Measurements from ENCODE around the gene YBX2. TPM values are rescaled to one million over a fixed set of nuclear protein-coding genes. Genes with fewer than 3 reads are reported as not detected.
"Not testable (repeated sequence)": the region's sequence is repeated elsewhere in the genome, so short reads cannot be mapped to it uniquely, and the experiment has no call there.

The YBX2 gene
- 1.3 TPM for total RNA-seq

DNA sequence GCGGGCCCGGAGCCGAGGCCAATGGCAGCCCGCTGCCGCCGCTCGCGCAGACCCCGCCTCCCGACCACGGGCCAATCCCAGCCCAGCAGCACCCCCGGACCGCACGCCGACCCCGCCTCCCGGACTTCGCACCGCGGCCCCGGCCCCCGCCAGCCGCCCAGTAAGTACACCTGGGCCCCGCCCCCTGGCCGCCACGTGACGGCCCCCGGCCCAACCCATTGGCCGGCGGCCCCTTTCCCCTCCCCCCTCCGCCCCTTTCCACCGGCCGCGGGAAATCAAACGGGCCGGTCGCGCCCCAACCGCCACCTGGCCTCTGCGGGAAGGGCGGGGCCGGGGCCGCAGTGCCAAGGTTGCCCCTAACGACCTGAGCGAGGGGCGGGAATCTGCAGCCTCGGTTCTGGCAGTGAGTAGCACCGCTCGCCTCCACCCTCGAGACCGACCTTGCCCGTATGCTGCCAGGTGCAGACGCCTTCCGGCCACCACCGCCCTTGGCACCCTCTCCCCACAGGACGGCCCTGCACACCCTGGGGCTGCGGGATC, at the start of gene YBX2:
Gene YBX2, minus strand, starts transcription at position 26 of the 540 bp plus-strand sequence. CDS start 139 bp downstream, outside the sequence.
- DNase-seq = no peak

DNA sequence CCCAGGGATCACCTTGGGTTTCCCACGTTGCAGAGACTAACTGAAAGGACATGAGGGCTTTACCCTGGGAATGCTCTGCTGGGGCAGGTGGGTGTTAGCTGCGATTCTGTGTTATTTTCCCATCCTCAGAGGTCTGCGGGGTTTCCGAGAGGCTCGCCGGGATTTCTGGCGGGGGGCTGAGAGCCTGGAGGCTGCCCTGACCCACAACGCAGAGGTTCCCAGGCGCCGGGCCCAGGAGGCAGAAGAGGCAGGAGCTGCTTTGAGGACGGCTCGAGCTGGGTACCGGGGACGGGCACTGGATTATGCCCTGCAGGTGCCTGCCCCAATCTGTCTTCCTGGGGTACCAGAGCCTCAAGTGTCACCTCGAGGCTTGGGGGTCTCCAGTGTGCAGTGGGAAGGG, 48.8 kb upstream of the YBX2 start:
- no peak for DNase-seq

DNA sequence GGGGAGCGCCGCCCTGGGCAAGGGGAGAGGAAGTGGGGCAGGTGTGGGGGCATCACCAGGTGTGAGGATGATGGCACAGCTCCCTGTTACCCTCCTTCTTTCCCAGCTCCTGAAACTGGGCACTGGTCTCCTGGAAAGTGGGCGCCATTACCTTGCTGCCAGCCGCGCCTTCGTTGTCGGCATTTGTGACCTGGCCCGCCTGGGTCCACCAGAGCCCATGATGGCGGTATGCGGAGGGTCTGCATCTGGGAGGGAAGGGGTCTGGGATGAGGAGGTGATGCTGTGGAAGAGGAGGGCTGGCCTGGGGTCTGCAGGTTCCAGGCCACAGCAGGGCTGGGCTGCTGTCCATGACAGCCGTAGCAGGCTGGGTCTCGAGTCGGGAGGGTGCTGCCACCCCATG, 47.4 kb upstream of the YBX2 start:
- DNase-seq = no peak

DNA sequence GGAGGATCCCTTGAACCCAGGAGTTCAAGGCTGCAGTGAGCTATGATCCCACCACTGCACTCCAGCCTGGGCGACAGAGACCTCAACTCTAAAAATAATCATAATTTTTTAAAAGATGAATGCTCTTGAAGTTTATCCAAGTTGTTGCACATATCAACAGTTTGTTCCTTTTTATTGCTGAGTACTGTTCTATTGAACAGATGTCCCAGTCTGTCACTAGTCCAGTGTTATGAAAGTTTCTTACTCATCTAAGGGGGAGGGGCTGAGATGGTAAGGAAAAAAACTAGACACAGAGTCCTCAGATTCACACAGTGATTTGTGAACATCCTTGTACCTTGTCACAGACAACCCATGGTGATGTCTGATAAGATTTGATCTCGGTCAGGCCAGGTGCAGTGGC, 45.7 kb upstream of the YBX2 start:
- no peak for DNase-seq

DNA sequence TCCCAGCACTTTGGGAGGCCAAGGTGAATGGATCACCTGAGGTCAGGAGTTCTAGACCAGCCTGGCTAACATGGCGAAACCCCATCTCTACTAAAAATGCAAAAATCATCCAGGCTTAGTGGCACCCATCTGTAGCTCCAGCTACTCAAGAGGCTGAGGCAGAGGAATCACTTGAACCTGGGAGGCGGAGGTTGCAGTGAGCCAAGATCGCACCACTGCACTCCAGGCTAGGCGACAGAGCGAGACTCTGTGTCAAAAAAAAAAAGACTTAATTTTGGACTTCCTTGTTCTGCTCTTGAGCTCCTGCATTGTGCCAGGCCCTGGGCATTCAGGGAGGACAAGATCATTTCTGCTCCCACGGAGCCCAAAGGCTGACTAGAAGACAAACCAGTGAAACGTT, 43.2 kb upstream of the YBX2 start:
- not testable (repeated sequence) for DNase-seq

DNA sequence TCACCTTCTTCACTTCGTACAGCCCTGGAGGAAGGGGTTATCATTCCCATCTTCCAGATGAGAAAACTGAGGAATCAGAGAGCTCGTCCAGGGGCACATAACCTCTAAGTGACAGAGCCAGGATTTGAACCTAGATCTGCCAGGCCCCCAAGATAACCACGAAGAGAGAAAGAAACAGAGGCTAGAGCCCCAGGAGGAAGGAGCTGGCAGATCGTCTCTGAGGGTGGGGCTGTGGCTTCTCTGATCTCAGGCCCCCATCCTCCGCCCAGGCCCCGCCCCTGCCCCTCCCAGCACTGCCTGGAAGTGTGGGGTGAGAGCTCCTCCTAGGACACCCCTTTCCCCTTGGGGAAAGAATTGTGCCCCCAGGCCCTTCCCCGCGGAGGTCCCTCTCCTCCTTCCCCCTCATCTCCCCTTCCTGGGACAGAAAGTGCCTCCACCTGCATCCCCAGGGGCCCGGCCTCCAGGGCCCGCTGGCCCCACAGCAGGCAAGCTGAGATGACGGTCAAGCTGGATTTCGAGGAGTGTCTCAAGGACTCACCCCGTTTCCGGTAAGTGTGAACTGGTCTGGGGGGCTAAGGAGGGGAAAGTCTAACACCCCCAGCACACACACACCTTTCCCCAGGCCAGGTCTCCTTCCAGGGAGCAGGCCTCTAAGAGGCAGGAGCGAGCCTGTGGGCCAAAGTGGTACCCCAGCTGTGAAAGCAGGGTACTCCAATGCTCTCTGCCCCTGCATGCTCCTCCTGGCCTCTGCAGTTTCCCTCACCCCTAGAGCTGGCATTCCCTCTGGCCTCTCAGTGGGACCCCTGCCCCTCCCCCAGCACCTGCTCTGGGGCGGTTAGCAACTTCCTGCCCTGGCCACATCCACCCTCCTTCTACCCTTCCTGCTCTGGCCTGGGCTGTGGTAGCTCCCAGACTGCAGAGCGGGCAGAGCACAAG, 42.1 kb upstream of the YBX2 start, which contains the start of gene ACAP1:
Gene ACAP1, plus strand, starts transcription at position 290 of the 936 bp plus-strand sequence. Its CDS starts 206 bp downstream, at position 496.
- DNase-seq = no peak

DNA sequence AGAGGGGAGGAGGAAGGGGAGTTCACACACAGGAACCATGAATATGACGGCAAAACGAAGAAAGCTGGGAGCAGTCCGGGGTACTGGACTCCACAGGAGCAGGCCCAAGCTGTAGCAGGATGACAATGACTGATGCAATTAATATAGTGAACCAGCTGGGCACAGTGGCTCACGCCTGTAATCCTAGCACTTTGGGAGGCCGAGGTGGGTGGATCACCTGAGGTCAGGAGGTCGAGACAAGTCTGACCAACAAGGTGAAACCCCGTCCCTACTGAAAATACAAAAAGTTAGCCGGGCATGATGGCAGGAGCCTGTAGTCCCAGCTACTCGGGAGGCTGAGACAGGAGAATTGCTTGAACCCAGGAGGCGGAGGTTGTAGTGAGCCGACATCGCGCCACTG, 41.3 kb upstream of the YBX2 start:
- not testable (repeated sequence) for DNase-seq

DNA sequence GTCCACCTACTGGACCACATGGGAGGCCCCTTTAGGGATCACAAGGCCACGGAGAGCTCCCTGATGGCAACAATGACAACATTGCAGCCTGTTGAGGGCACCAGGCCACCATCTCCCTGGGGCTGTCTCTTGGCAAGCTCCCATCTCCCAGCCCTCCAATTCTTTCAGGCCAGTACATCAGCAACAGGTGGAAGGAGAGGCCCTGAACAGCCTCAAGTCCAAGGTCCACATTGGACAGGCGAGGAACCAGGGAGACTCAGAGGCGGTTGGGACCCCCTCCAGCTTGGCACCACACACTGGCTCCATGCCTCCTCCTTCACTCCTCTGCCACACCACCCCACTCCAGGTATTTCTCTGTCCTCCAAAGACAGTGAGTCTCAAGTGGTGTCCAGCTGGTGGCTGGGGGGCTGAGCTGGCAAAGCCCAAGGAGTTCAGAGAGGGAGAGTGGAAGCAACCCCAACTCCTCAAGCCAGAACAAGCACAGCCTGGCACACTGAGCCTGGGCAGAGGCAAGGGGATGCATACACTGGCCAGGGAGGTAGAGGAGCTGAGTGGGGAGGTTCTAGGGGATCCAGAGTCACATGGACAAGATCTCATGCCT, 40.6 kb upstream of the YBX2 start:
- no peak for DNase-seq

DNA sequence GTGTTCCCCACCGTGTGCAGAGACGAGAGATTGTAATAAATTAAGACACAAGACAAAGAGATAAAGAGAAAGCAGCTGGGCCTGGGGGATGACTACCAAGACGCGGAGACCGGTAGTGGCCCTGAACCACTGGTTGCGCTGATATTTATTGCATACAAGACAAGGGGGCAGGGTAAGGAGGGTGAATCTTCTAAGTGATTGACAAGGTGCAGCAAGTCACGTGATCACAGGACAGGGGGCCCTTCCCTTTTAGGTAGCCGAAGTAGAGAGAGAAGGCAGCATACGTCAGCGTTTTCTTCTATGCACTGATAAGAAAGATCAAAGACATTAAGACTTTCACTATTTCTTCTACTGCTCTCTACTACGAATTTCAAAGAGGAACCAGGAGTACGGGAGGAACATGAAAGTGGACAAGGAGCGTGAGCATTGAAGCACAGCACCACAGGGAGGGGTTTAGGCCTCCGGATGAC, 38.2 kb upstream of the YBX2 start:
- not testable (repeated sequence) for DNase-seq

DNA sequence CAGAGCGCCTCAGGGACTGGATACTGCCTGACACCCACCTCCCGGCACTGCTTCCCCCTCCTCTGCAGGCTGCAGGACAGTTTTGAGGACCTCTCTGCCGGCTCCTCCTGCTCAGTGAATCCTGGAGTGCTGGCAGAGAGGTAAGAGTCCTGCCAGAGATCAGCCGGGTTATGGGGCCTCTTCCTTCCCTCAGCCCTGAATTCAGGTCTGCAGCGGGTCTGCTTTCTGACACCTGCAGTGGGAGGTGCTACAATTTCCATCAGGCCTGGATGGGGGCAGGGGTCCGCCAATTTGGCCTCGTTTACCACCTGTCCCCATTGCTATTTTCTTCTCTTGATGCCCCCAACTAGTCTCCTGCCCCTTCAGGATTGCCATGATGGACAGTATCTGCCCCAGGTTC, 37.7 kb upstream of the YBX2 start:
- no peak for DNase-seq

DNA sequence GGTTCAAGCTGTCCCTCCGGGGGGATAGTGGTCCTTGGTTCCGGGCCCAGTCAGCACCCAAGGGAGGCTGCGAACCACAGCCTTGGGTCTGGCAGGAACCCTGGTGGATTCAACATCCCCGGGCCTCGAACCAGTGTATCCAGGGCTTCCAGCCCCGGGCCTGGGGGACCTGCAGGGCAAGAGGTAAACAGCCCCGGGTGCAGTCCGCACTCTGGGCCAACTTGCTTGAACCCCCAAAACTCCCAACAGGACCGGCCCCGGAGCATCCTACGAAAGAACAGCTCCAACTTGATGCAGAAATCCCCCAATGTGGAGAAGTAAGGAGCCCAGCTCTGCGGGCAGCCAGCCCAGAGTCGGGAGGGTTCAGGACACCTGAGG, 36.2 kb upstream of the YBX2 start:
- no peak for DNase-seq

DNA sequence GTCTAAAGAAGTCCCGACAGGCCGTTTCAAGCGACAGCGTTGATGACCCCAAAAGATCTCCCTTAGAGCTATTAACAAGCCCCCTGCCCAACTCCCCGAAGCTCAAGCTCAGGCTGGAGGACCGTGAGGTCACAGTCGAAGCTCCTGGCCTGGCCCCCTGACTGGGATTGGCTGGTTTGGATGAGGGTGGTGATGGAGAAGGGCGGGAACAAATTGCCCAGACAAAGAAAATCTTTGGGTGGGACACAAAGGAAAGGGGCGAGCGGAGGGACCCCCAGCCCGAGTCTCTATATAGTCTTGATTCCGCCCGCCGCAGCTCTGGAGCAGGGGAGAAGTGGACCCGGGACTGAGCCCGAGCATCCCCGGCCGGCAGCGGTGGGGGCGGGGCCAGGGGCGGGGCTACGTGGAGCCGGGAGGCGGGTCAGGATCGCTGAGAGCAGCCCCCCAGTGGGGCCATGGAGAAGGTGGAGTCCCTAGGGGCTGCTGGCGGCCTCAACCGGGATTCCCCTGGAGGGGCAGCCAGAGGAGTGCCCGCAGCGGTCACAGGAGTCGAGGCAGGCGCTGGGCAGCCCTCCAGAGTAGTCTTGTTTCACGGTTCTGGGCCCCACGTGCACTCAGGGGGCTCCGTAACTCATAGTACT, 35.7 kb upstream of the YBX2 start:
- peak; percentile 93 for DNase-seq

DNA sequence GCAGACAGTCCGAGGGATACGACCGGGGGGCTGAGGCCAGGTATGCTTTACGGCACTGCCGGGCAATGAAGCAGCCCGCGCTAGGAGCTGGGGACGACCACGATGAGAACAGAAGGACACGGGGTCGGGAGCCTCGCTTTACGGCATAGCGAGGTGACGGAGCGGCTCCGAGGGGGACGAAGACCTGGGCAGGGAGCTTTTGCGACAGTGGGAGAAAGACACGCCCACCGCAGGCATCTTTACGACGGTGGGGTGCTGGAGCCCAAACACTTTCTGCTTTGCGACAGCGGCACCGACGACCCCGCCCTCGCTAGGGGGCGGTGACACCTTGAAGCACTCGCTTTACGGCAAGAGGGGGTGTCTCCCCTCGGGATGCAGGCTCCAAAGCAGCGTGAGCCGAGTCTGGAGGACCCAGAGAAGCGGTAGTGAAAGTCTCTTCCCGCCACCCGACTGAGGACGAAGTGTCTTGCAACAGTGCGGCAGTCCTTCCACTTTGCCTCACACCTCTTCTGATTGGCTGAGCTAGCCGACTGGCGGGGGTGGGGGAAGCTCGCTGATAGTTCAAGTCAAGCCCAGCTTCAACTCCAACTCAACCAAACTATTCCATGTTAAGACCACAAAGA, 35.0 kb upstream of the YBX2 start:
- DNase-seq = peak; percentile 98

DNA sequence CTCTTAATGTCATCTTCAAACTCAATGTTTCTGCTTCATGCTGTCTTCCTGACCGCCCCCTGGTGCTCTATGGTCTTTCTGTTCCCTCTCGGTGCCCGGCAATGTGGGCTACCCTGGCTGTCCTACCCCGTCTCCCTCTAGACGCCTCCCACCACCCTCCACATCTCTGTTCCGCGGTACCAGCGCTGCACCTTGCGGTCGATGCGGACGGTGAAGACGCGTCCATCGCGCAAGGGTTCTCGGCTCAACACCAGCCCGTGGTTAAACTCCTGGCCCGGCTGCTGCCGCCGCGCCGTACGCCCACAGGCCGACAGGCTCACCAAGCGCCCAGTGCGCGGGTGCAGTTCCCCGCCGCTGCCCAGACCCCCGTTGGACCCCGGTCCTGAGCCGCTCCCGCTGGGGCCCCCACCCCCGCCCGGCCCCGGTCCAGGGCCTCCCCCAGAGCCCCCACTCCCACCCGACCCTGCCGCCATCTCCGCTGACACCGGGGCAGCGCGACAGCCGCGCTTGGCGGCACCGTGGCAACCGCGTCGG, 34.5 kb upstream of the YBX2 start, which contains the start of gene NEURL4:
Gene NEURL4, minus strand, starts transcription at position 496 of the 534 bp plus-strand sequence. Its CDS starts 23 bp downstream, at position 473.
- DNase-seq = no peak

DNA sequence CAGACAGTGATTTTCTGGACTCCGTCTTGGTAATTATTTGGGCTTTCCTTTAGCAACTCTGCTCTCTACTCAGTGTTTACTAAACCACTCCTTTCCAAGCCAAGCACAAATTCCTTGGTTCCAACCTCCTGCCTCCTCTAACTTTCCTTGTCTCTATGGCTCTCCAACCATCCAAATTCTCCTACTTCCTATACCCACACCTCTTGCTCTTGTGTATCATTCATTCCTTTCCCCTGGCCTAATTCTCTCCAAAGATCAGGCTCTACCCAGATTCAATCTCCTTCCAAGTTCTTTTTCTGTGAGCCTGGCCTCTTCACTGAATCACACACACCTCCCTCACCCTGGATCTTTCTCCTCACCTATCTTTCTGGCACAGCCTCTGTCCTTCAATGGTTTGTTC, 33.6 kb upstream of the YBX2 start:
- no peak for DNase-seq

DNA sequence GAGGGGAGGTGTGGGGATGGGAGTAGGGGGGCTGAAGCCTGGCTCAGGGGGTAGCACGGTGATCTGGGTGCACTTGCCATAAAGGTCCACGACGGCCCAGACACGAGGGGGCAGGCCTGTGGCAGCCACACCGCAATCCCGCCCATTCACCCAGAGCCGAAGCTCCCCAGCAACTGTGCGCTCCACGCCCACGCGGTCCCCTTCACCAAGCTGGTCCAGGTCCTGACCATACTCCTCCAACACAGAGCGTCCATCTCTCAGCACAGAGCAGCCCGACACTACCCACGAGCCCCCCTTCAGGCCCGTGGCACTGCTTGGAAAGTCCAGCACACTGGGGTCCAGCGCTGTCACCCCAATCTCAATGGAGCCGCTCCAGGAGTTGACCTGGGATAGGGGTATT, 33.1 kb upstream of the YBX2 start:
- no peak for DNase-seq

DNA sequence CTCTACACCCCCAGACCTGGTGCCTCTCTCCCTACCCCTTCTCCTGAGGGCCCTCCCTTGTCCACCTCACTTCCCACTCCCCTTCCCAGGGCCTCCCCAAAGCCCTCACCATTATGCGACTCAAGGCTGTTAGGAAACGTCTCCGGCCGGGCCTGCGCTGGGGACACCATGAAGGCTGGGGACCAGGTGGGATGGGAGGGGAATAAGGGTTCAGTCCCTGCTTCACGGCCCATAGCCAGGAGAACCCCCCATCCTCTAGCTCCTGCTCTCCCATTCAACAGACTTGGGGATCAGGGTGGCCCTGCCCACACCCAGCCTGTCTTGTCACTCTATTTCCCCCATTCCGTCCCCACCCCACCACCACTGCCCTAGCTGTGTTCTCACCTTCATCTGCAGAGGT, 32.6 kb upstream of the YBX2 start:
- no peak for DNase-seq

DNA sequence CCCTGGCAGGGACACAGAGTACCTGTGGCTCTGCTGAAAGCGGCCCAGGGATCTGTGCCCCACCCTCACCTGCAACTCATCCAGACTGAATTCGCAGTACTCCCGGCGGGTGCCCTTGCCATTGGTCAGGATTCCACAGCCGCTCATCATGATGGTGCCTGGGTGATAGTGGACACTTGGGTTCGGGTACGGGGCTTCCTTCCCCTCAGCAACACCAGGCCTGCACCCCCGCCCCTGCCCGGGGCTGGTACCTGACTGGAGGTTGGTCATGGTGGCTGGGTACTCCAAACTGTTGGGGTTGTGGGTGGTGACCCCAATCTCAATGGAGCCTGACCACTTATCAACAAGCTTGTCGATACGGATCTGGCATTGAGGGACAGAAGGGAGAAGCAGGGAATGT, 31.7 kb upstream of the YBX2 start:
- DNase-seq = no peak

DNA sequence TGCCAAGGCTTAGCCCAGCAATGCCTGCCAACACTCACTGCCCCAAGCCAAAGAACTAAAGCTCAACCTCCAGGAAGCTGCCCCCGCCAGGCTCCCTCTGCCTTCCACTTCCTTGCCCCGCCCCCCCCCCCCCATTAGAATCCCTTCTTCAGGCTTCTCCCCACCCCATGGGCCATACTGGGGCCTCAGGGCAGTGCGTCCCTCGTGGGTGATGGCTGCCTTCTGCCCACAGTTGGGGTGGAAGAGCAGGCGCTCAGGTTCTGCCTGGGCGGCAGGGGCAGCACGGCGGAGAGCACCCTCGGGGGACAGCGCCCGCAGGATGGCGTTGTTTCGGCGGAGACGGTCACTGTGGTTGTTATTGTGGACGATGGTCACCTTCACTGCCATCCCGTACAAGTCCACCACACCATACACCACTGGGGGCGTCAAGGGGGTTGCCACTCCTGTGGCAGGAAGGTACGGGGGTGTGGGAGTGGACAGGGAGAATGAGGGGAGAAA, 30.6 kb upstream of the YBX2 start:
- DNase-seq = no peak

DNA sequence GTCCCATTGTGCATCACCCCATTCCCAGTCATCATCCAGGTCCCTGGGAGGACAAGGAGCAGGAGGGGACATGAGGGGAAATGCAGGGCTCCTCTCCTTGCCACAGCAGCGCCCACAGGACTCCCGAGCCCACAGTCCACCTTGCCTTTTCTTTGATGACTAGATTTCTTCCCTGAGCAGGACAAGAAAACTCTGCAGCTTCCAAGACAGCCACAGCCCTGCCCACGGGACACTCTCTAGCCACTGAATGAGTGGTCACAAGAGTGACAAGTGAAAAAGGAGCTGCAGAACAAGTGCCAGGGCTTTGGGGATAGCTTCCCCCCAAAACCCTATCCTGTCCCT, 30.0 kb upstream of the YBX2 start:
- DNase-seq = no peak

DNA sequence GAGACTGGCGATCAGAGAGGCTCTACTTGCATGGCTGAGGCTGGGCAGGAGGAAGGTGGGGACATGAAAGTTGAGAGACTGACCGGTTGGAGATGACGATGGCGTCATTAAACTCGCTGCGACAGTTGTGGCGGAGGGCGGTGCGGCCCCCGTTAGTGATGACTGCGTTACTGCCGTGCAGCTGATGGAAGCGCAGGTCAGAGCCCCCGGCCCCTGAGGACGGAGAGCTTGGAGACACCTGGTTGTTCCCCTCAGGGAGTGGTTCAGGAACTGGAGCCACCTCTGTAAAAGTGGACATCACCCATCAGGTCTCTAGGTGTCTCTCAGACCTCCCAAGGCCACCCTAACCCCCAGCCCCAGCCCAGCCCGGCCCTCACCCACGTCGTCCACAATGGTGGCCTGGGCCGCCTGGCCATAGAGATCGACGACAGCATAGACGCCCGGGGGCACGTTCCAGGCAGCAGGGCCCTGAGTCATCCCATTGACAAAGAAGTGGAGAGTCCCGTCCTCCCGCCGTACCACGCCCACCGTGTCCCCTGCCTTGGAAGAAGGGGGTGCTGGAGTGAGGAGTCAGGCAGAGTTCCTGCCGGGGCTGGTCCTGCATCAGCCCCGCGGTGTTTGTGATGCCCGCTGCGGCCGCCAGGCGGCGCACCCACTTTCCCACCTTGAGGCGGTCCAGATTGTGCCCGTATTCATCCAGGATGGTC, 29.4 kb upstream of the YBX2 start:
- DNase-seq = no peak
